Trophoblast cell (in vitro differentiated cells and primary cell): Measurements from ENCODE around the gene XKRX.
A peak's percentile ranks its signal among the peaks of the same experiment; 100 is the strongest.

Experiments used
- DNase-seq, 2 donors: peaks; one replicate each; pipeline ENCODE4 v3.0.0-alpha.2; 2016
- H2AFZ ChIP-seq: 2 replicates; pipeline ENCODE4 v1.6.1; 2013; ENCODE audit warnings: low read length, moderate library complexity, mild to moderate bottlenecking; ENCODE audit not compliant: insufficient read depth, poor library complexity
- H2AK5ac ChIP-seq: 2 replicates; pipeline ENCODE4 v1.6.1; 2013; ENCODE audit warnings: mild to moderate bottlenecking, low read length
- H2BK120ac ChIP-seq: 2 replicates; pipeline ENCODE4 v1.6.1; 2013; ENCODE audit warnings: low read length, mild to moderate bottlenecking, moderate library complexity; ENCODE audit not compliant: insufficient read depth, poor library complexity
- H2BK12ac ChIP-seq: 2 replicates; pipeline ENCODE4 v1.6.1; 2013; ENCODE audit warnings: mild to moderate bottlenecking, low read length, moderate library complexity
- H2BK5ac ChIP-seq: 2 replicates; pipeline ENCODE4 v1.6.1; 2013; ENCODE audit warnings: low read length, low read depth, moderate library complexity, mild to moderate bottlenecking; ENCODE audit not compliant: poor library complexity
- H3K14ac ChIP-seq: 2 replicates; pipeline ENCODE4 v1.6.1; 2013; ENCODE audit warnings: mild to moderate bottlenecking, low read length
- H3K18ac ChIP-seq: 2 replicates; pipeline ENCODE4 v1.6.1; 2013; ENCODE audit warnings: mild to moderate bottlenecking, low read length
- H3K23ac ChIP-seq: 2 replicates; pipeline ENCODE4 v1.6.1; 2013; ENCODE audit warnings: low read length
- H3K27ac ChIP-seq: 2 replicates; pipeline ENCODE4 v1.5.1; 2013; ENCODE audit warnings: low read depth, mild to moderate bottlenecking, inconsistent platforms, low read length, moderate library complexity
- H3K27me3 ChIP-seq: 2 replicates; pipeline ENCODE4 v1.6.1; 2013; ENCODE audit warnings: inconsistent platforms, mild to moderate bottlenecking, low read length, moderate library complexity; ENCODE audit not compliant: insufficient read depth
- H3K36me3 ChIP-seq, 2 experiments: 1 replicate in 1 of 2; 2 replicates in 1 of 2; pipeline ENCODE4 v1.6.1; 2013; ENCODE audit warnings: low read length in 2 of 2, mild to moderate bottlenecking in 2 of 2, moderate library complexity in 1 of 2; ENCODE audit not compliant: insufficient read depth in 2 of 2, control insufficient read depth in 1 of 2
- H3K4ac ChIP-seq: 2 replicates; pipeline ENCODE4 v1.6.1; 2013; ENCODE audit warnings: low read depth, mild to moderate bottlenecking, low read length, moderate library complexity
- H3K4me1 ChIP-seq, 2 experiments: 1 replicate in 1 of 2; 2 replicates in 1 of 2; pipeline ENCODE4 v1.6.1; 2013; ENCODE audit warnings: low read length in 2 of 2, mild to moderate bottlenecking in 2 of 2, moderate library complexity in 1 of 2; ENCODE audit not compliant: insufficient read depth in 2 of 2, control insufficient read depth in 1 of 2
- H3K4me2 ChIP-seq: 2 replicates; pipeline ENCODE4 v1.6.1; 2013; ENCODE audit warnings: inconsistent platforms, mild to moderate bottlenecking, low read length, moderate library complexity
- H3K4me3 ChIP-seq: 2 replicates; pipeline ENCODE4 v1.5.1; 2013; ENCODE audit warnings: mild to moderate bottlenecking, low read depth, low read length, inconsistent platforms
- H3K79me1 ChIP-seq: one replicate; pipeline ENCODE4 v1.6.1; 2013; ENCODE audit warnings: low read length
- H3K79me2 ChIP-seq: 2 replicates; pipeline ENCODE4 v1.6.1; 2013; ENCODE audit warnings: low read length, mild to moderate bottlenecking; ENCODE audit not compliant: control insufficient read depth, insufficient read depth, poor library complexity
- H3K9ac ChIP-seq: 2 replicates; pipeline ENCODE4 v1.6.1; 2013; ENCODE audit warnings: mild to moderate bottlenecking, low read length
- H3K9me3 ChIP-seq: 2 replicates; pipeline ENCODE4 v1.6.1; 2013; ENCODE audit warnings: low read depth, mild to moderate bottlenecking, control low read depth, inconsistent platforms, low read length; ENCODE audit not compliant: insufficient read depth
- H4K12ac ChIP-seq: 2 replicates; pipeline ENCODE4 v1.6.1; 2013; ENCODE audit warnings: low read depth, mild to moderate bottlenecking, low read length, moderate library complexity
- H4K8ac ChIP-seq: 2 replicates; pipeline ENCODE4 v1.6.1; 2013; ENCODE audit warnings: low read depth, mild to moderate bottlenecking, low read length, moderate library complexity
- H4K91ac ChIP-seq: one replicate; pipeline ENCODE4 v1.6.1; 2013; ENCODE audit warnings: low read depth, mild to moderate bottlenecking, low read length, moderate library complexity
- WGBS: extraction: QIAGEN DNeasy Blood & Tissue Kit; methylation state at CpG from one replicate; pipeline ENCODE4 v1.1.7; 2013; ENCODE audit warnings: missing lambda C conversion rate; ENCODE audit not compliant: insufficient read length, insufficient coverage; ENCODE audit errors: extremely low coverage; 5-methylcytosine and 5-hydroxymethylcytosine counted together

XKRX gene

DNA sequence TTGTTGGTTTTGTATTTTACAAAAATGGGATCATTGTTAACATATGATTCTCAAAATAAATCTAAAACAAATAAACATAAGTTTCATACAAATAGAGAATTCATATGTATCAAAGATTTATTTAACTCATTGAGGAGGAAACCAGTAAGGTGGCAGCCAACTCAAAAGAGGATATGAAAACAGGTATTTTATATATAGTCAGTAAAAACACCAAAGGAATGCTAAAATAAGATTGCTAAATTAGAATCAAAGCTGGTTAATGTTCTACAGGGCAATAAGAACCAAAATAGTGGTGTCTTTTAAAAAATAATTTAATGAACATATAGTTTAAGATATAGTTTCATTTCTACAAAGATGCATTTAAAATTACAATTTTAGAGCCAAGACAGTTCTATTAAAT is 23.1 kb downstream of the XKRX start:
- Histone ChIP-seq H3K36me3 (no peaks in the 10 kb centered on the region), H3K4me3 (no peak overlapping the region), H2AK5ac (no peak overlapping the region), H3K4ac (no peak overlapping the region), H3K79me1 (no peaks in the 10 kb centered on the region), H2BK12ac (no peak overlapping the region), H2BK120ac (no peak overlapping the region), H2AFZ (no peak overlapping the region), H3K27me3 (no peaks in the 10 kb centered on the region), H3K14ac (no peak overlapping the region), H3K27ac (no peak overlapping the region), H4K91ac (no peak overlapping the region), H3K79me2 (no peaks in the 10 kb centered on the region), H3K9ac (no peak overlapping the region), H3K18ac (no peak overlapping the region), H3K9me3 (no peaks in the 10 kb centered on the region), H3K23ac (no peak overlapping the region), H4K12ac (no peak overlapping the region), H3K4me2 (no peak overlapping the region), H2BK5ac (no peak overlapping the region), H3K4me1 (no peaks in the 10 kb centered on the region), H4K8ac (no peak overlapping the region)
- DNase-seq = no peak

- WGBS = no CpG with 5 or more reads among the region's 2 CpGs
- no peaks in the 10 kb centered on the region for H3K79me2 ChIP-seq
- no peaks in the 10 kb centered on the region for H3K79me1 ChIP-seq
- no peak overlapping the region for H3K4me3 ChIP-seq
- H3K4me1 ChIP-seq = no peaks in the 10 kb centered on the region
- no peak overlapping the region for H2AFZ ChIP-seq
- no peak overlapping the region for H3K4me2 ChIP-seq
- H3K9ac ChIP-seq = no peak overlapping the region
- no peak overlapping the region for H4K12ac ChIP-seq
- H2BK12ac ChIP-seq = no peak overlapping the region
- H3K9me3 ChIP-seq = no peaks in the 10 kb centered on the region
- H2AK5ac ChIP-seq = no peak overlapping the region
- no peak overlapping the region for H3K23ac ChIP-seq
- H4K91ac ChIP-seq = no peak overlapping the region
- H3K18ac ChIP-seq = no peak overlapping the region
- H4K8ac ChIP-seq = no peak overlapping the region
- H2BK120ac ChIP-seq = no peak overlapping the region
- H2BK5ac ChIP-seq = no peak overlapping the region
- H3K27ac ChIP-seq = no peak overlapping the region
- no peaks in the 10 kb centered on the region for H3K27me3 ChIP-seq
- no peak overlapping the region for H3K4ac ChIP-seq
- DNase-seq = no peak
- no peak overlapping the region for H3K14ac ChIP-seq
- H3K36me3 ChIP-seq = no peaks in the 10 kb centered on the region
These were observed 24.3 kb downstream of the XKRX start for GRCh38 chrX:100904433-100904832.

GRCh38 chrX:100895365-100896075 is 33.2 kb downstream of the XKRX start:
- no peak overlapping the region for H4K8ac ChIP-seq
- no peaks in the 10 kb centered on the region for H3K9me3 ChIP-seq
- H2AFZ ChIP-seq = no peak overlapping the region
- no peak overlapping the region for H2AK5ac ChIP-seq
- H3K79me1 ChIP-seq = no peaks in the 10 kb centered on the region
- no peak overlapping the region for H2BK5ac ChIP-seq
- no peak overlapping the region for H2BK120ac ChIP-seq
- H3K4ac ChIP-seq = no peak overlapping the region
- DNase-seq = peak; percentile 5 to 36
- H3K36me3 ChIP-seq = no peaks in the 10 kb centered on the region
- no peaks in the 10 kb centered on the region for H3K79me2 ChIP-seq
- H2BK12ac ChIP-seq = no peak overlapping the region
- no peak overlapping the region for H3K18ac ChIP-seq
- no peak overlapping the region for H3K23ac ChIP-seq
- H4K12ac ChIP-seq = no peak overlapping the region
- H3K4me2 ChIP-seq = no peak overlapping the region
- H3K14ac ChIP-seq = no peak overlapping the region
- no peak overlapping the region for H3K27ac ChIP-seq
- H3K4me3 ChIP-seq = no peak overlapping the region
- H3K27me3 ChIP-seq = no peaks in the 10 kb centered on the region
- no peaks in the 10 kb centered on the region for H3K4me1 ChIP-seq
- H4K91ac ChIP-seq = no peak overlapping the region
- WGBS = no CpG with 5 or more reads among the region's 5 CpGs
- H3K9ac ChIP-seq = no peak overlapping the region

DNA sequence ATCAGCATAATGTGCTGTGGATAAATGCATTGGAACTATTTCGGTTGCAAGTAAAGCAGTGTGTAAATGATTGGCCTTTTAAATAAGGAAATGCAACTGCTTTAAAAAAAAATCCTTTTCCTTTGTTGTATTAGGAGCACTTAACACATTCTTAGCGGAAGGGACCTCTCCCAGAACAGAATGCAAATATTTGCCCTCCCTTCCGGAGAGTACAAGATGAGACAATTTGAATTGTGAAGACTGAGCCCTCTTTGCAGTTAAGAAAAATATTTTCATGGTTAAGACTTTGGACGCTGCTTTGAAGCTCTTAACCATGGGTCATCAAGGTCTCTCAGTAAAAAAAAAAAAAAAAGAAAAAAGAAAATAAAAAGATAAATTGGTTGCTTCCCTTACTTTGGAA is 45.1 kb downstream of the XKRX start:
- Histone ChIP-seq H2BK120ac (no peak overlapping the region), H4K12ac (no peak overlapping the region), H3K27ac (no peak overlapping the region), H3K4me3 (no peak overlapping the region), H3K4me1 (no peaks in the 10 kb centered on the region), H3K9ac (no peak overlapping the region), H3K23ac (no peak overlapping the region), H3K79me2 (no peaks in the 10 kb centered on the region), H3K36me3 (no peaks in the 10 kb centered on the region), H3K18ac (no peak overlapping the region), H3K14ac (no peak overlapping the region), H2AFZ (no peak overlapping the region), H3K9me3 (no peaks in the 10 kb centered on the region), H2AK5ac (no peak overlapping the region), H4K91ac (no peak overlapping the region), H3K4me2 (no peak overlapping the region), H2BK12ac (no peak overlapping the region), H3K4ac (no peak overlapping the region), H2BK5ac (no peak overlapping the region), H3K27me3 (no peaks in the 10 kb centered on the region), H3K79me1 (no peaks in the 10 kb centered on the region), H4K8ac (no peak overlapping the region)
- DNase-seq = no peak
- WGBS = no CpG with 5 or more reads among the region's 4 CpGs
